HFF-Myc (cell line): ENCODE data around the gene IVNS1ABP.
A peak's percentile ranks its signal among the peaks of the same experiment; 100 is the strongest.
"Not testable (repeated sequence)": the region's sequence is repeated elsewhere in the genome, so short reads cannot be mapped to it uniquely, and the experiment has no call there.

ENCODE experiments used
- DNase-seq: peaks from one replicate; pipeline ENCODE4 v3.0.0-alpha.2; 2011; ENCODE audit warnings: low read depth; ENCODE audit errors: extremely low read depth
- H3K4me3 ChIP-seq: replicated peaks from 2 replicates; pipeline ENCODE4 v1.5.1; 2011; ENCODE audit warnings: low read depth, mild to moderate bottlenecking, control low read depth, low read length
- CTCF ChIP-seq: IDR thresholded peaks from 2 replicates; pipeline ENCODE4 v1.5.1; 2012; ENCODE audit warnings: mild to moderate bottlenecking, low read depth, low read length, control low read depth; ENCODE audit errors: missing control alignments

The IVNS1ABP gene

DNA sequence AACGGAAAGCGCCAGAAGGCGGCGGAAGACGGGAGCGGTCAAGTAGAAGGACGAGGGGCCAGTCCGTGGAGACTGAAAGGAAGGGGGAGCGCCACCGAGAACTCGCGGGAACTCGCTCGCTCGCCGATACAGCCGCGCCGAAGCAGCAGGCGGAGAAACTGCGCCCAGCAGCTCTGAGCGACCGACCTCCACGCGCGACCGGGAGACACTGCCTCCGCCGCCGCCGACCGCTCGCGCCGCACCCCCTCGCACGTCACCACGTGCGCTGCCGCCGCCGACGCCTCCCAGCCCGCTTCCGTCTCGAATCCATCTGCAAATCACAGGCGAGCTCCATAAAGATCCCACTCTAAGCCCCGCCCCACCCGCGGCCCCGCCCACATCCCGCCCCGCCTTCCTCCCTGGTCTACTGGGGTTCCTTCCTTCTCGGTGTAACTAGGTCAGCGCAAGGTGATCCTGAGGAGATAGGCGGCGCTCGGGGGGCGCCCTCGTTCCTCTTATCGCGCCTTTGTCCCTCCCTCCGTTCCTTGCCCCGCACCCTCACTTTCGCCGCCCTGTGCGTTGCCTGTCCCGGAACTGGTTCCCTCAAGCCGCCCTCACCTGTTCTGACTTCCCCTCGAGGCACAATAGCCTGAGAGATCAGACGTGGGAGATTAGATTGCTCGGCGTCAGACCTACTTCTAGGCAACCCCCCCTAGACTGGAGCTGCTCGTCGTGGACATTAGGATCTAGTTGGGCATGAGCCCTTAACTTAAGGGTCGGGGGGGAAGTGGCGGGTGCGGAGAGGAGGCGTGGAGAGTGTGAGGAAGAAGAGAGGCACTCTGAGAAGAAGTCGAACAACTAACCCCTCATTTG is at the start of gene IVNS1ABP:
Gene IVNS1ABP, minus strand, starts transcription at position 210 of the 852 bp plus-strand sequence. CDS start 7,750 bp downstream, outside the sequence.
- TF ChIP-seq CTCF: no peak
- H3K4me3 ChIP-seq: peak within 1 kb of the TSS; percentile 96
- DNase-seq: peak; percentile 70

DNA sequence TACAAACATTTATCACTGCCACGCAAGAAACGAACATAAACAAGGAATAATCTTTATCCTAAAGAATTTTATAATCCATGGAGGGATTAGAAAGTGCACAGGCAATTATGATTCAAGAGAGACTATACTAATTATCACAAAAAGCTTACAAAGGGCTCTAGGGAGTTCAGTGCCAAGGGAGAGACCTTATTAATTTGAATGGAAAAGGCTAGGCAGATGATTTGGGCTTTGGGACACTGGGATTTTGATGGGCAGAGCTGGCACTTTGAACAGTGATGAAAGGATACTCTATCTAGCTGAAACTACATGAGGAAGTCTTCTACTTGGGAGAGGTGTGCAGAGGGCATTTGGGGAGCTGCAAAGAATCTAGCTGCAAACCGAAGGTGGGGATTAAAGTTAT is 48.9 kb upstream of the IVNS1ABP start:
- H3K4me3 ChIP-seq: no peak overlapping the region
- TF ChIP-seq CTCF: no peak
- no peak for DNase-seq

DNA sequence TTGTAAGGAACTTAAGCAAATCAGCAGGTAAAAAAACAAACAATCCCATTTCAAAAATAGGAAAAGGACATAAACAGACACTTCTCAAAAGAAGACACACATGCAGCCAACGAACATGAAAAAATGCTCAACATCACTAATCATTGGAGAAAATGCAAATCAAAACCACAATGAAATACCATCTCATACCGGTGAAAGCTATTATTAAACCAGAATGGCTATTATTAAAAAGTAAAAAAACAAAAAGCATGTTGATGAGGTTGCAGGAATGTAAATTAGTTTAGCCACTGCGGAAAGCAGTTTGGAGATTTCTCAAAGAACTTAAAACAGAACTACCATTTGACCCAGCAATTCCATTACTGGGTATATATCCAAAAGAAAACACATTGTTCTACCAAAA is 47.5 kb upstream of the IVNS1ABP start:
- H3K4me3 ChIP-seq, DNase-seq: not testable (repeated sequence)

GRCh38 chr1:185363205-185363604 is 46.2 kb upstream of the IVNS1ABP start:
- no peak for DNase-seq
- H3K4me3 ChIP-seq: no peak overlapping the region
- TF ChIP-seq CTCF: no peak

- no peak overlapping the region for H3K4me3 ChIP-seq
- TF ChIP-seq CTCF: no peak
Observed at GRCh38 chr1:185360714-185361113, 43.7 kb upstream of the IVNS1ABP start.

GRCh38 chr1:185358957-185359356 is 41.9 kb upstream of the IVNS1ABP start:
- DNase-seq: no peak
- TF ChIP-seq CTCF: no peak
- no peak overlapping the region for H3K4me3 ChIP-seq

More at GRCh38 chr1:185360714-185361113, 43.7 kb upstream of the IVNS1ABP start:
- no peak for DNase-seq

DNA sequence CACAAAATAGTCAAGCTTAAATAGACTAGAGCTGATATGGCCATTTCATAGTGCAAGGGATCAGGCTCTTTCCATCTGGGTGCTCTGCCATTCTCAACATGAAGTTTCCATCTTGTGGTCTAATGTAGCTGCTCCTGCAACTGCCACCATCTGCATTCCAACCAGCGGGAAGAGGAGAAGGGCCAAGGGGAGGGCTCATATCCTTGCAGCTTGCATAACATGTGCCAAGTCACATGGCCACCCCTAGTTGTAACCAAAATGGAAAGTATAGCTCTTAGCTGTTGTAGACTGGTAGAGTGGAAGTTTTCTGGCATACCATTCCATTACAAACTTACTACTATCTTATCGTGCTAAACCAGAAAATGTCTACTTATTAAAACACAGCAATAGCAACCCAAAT is 38.9 kb upstream of the IVNS1ABP start:
- TF ChIP-seq CTCF: no peak
- no peak overlapping the region for H3K4me3 ChIP-seq
- DNase-seq: no peak
